ENCODE measurements around the gene CPNE7.

DNA sequence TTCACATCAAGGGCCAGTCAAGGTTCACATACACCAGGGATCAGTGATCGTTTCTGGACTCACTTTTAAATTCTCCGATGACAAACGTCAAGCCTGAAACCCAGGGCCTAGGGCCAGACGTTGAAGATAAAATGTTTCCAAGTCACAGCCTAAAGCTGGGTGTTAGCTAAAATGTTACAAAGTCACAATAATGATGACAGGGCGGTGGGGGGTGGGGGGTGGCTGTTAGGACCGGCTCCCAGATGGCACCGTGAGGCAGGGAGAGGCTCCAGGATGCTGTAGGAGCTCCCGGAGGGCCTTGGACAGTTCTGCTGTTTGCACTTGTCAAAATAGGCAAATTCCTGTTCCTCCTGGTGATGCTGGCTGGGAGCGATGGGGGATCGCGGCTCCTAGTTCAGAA is 31.4 kb upstream of the CPNE7 start:
- no peak for TF ChIP-seq JUND (IDR thresholded peaks at IDR 0.05; ENCODE audit: low read length)
- TF ChIP-seq TBP (IDR thresholded peaks at IDR 0.05; ENCODE audit: low read depth, low read length), result no peak
- no peak for TF ChIP-seq ZNF274 (IDR thresholded peaks at IDR 0.05; ENCODE audit: borderline replicate concordance, extremely low read depth, low read length)
- TF ChIP-seq, protein P1, sequence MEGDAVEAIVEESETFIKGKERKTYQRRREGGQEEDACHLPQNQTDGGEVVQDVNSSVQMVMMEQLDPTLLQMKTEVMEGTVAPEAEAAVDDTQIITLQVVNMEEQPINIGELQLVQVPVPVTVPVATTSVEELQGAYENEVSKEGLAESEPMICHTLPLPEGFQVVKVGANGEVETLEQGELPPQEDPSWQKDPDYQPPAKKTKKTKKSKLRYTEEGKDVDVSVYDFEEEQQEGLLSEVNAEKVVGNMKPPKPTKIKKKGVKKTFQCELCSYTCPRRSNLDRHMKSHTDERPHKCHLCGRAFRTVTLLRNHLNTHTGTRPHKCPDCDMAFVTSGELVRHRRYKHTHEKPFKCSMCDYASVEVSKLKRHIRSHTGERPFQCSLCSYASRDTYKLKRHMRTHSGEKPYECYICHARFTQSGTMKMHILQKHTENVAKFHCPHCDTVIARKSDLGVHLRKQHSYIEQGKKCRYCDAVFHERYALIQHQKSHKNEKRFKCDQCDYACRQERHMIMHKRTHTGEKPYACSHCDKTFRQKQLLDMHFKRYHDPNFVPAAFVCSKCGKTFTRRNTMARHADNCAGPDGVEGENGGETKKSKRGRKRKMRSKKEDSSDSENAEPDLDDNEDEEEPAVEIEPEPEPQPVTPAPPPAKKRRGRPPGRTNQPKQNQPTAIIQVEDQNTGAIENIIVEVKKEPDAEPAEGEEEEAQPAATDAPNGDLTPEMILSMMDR (IDR thresholded peaks at IDR 0.05; ENCODE audit: control extremely low read depth in 1 of 3, insufficient read depth in 1 of 3, low read depth in 1 of 3, low read length in 3 of 3), result no peak
- TF ChIP-seq EZH2 (IDR thresholded peaks at IDR 0.05; ENCODE audit: low read depth, low read length, severe bottlenecking), result no peak
- TF ChIP-seq POLR2A (IDR thresholded peaks at IDR 0.05; ENCODE audit: control extremely low read depth in 1 of 2, low read depth in 2 of 2, low read length in 2 of 2), result no peak
- TF ChIP-seq SIX5 (IDR thresholded peaks at IDR 0.05; ENCODE audit: low read depth, low read length), result no peak
- TF ChIP-seq, protein P2, sequence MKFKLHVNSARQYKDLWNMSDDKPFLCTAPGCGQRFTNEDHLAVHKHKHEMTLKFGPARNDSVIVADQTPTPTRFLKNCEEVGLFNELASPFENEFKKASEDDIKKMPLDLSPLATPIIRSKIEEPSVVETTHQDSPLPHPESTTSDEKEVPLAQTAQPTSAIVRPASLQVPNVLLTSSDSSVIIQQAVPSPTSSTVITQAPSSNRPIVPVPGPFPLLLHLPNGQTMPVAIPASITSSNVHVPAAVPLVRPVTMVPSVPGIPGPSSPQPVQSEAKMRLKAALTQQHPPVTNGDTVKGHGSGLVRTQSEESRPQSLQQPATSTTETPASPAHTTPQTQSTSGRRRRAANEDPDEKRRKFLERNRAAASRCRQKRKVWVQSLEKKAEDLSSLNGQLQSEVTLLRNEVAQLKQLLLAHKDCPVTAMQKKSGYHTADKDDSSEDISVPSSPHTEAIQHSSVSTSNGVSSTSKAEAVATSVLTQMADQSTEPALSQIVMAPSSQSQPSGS (IDR thresholded peaks at IDR 0.05; ENCODE audit: low read length), result no peak

Measured in H1 (cell line).